Stimulated activated CD8-positive, alpha-beta memory T cell treated with anti-CD3 and anti-CD28 coated beads, Interleukin-15, amount 100 ng/mL, for 1 hour (primary cell): Measurements from ENCODE around the gene PLA2G4B.
A peak's percentile ranks its signal among the peaks of the same experiment; 100 is the strongest.

Experiments used
- DNase-seq: peaks from one replicate; pipeline ENCODE4 v3.0.0-alpha.2; 2020; ENCODE audit warnings: low read depth

Gene PLA2G4B

GRCh38 chr15:41809526-41810220, 29.0 kb upstream of the PLA2G4B start:
- no peak for DNase-seq

GRCh38 chr15:41810651-41811431, 27.8 kb upstream of the PLA2G4B start:
- DNase-seq, result no peak

- DNase-seq, result peak; percentile 55
Observed at GRCh38 chr15:41811432-41812195, 27.0 kb upstream of the PLA2G4B start.

- DNase-seq, result no peak
Observed at GRCh38 chr15:41812820-41813375, 25.7 kb upstream of the PLA2G4B start.

GRCh38 chr15:41813426-41813825, 25.2 kb upstream of the PLA2G4B start:
- no peak for DNase-seq

GRCh38 chr15:41814534-41814933, 24.1 kb upstream of the PLA2G4B start:
- DNase-seq, result no peak

GRCh38 chr15:41816788-41817187, 21.9 kb upstream of the PLA2G4B start:
- DNase-seq, result no peak

GRCh38 chr15:41817327-41817726, 21.3 kb upstream of the PLA2G4B start:
- no peak for DNase-seq

- no peak for DNase-seq
Observed at GRCh38 chr15:41817781-41818180, 20.9 kb upstream of the PLA2G4B start.

- DNase-seq, result no peak
Observed at GRCh38 chr15:41819455-41820050, 19.1 kb upstream of the PLA2G4B start.

- no peak for DNase-seq
Observed at GRCh38 chr15:41820791-41821423, 17.7 kb upstream of the PLA2G4B start.

GRCh38 chr15:41821831-41822230, 16.8 kb upstream of the PLA2G4B start:
- no peak for DNase-seq

GRCh38 chr15:41822471-41822870, 16.2 kb upstream of the PLA2G4B start:
- no peak for DNase-seq

- DNase-seq, result no peak
Observed at GRCh38 chr15:41822957-41823356, 15.7 kb upstream of the PLA2G4B start.

- DNase-seq, result no peak
Observed at GRCh38 chr15:41823502-41823901, 15.1 kb upstream of the PLA2G4B start.

GRCh38 chr15:41824062-41824745, 14.4 kb upstream of the PLA2G4B start:
- DNase-seq, result no peak

- DNase-seq, result no peak
Observed at GRCh38 chr15:41825145-41825544, 13.5 kb upstream of the PLA2G4B start.

GRCh38 chr15:41825572-41826535, 12.8 kb upstream of the PLA2G4B start:
- no peak for DNase-seq

GRCh38 chr15:41827290-41827879, 11.3 kb upstream of the PLA2G4B start:
- DNase-seq, result no peak
